IPS-15b (cell line): Measurements from ENCODE around the gene NXPH3.

Experiments
- H3K27me3 ChIP-seq: one replicate; pipeline ENCODE4 v1.6.1; 2013; ENCODE audit warnings: low read length; ENCODE audit not compliant: control insufficient read depth, insufficient read depth
- H3K36me3 ChIP-seq: one replicate; pipeline ENCODE4 v1.6.1; 2013; ENCODE audit warnings: low read length; ENCODE audit not compliant: control insufficient read depth, insufficient read depth
- H3K4me1 ChIP-seq: one replicate; pipeline ENCODE4 v1.6.1; 2013; ENCODE audit warnings: mild to moderate bottlenecking, low read length; ENCODE audit not compliant: control insufficient read depth, insufficient read depth
- H3K4me3 ChIP-seq: one replicate; pipeline ENCODE4 v1.5.1; 2013; ENCODE audit warnings: low read depth, low read length
- H3K9ac ChIP-seq: one replicate; pipeline ENCODE4 v1.6.1; 2013; ENCODE audit warnings: low read depth, mild to moderate bottlenecking, low read length
- H3K9me3 ChIP-seq: one replicate; pipeline ENCODE4 v1.6.1; 2013; ENCODE audit warnings: mild to moderate bottlenecking, low read length; ENCODE audit not compliant: control insufficient read depth, insufficient read depth

The NXPH3 gene

DNA sequence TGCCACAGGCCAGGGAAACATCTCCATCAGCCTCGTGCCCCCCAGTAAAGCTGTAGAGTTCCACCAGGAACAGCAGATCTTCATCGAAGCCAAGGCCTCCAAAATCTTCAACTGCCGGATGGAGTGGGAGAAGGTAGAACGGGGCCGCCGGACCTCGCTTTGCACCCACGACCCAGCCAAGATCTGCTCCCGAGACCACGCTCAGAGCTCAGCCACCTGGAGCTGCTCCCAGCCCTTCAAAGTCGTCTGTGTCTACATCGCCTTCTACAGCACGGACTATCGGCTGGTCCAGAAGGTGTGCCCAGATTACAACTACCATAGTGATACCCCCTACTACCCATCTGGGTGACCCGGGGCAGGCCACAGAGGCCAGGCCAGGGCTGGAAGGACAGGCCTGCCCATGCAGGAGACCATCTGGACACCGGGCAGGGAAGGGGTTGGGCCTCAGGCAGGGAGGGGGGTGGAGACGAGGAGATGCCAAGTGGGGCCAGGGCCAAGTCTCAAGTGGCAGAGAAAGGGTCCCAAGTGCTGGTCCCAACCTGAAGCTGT lies 3.4 kb downstream of the NXPH3 start:
- no peaks in the 10 kb centered on the region for H3K36me3 ChIP-seq
- H3K4me3 ChIP-seq, result no peak overlapping the region
- no peak overlapping the region for H3K9ac ChIP-seq
- peaks cover 2% of the 10 kb centered on the region for H3K4me1 ChIP-seq
- H3K9me3 ChIP-seq, result no peaks in the 10 kb centered on the region
- peaks cover 12% of the 10 kb centered on the region for H3K27me3 ChIP-seq

DNA sequence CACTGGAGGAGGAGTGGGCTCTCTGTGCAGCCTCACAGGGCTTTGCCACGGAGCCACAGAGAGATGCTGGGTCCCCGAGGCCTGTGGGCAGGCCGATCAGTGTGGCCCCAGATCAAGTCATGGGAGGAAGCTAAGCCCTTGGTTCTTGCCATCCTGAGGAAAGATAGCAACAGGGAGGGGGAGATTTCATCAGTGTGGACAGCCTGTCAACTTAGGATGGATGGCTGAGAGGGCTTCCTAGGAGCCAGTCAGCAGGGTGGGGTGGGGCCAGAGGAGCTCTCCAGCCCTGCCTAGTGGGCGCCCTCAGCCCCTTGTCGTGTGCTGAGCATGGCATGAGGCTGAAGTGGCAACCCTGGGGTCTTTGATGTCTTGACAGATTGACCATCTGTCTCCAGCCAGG lies 3.9 kb downstream of the NXPH3 start:
- Histone ChIP-seq H3K36me3 (no peaks in the 10 kb centered on the region), H3K9me3 (no peaks in the 10 kb centered on the region), H3K9ac (no peak overlapping the region), H3K27me3 (peaks cover 12% of the 10 kb centered on the region), H3K4me3 (no peak overlapping the region), H3K4me1 (peaks cover 2% of the 10 kb centered on the region)

DNA sequence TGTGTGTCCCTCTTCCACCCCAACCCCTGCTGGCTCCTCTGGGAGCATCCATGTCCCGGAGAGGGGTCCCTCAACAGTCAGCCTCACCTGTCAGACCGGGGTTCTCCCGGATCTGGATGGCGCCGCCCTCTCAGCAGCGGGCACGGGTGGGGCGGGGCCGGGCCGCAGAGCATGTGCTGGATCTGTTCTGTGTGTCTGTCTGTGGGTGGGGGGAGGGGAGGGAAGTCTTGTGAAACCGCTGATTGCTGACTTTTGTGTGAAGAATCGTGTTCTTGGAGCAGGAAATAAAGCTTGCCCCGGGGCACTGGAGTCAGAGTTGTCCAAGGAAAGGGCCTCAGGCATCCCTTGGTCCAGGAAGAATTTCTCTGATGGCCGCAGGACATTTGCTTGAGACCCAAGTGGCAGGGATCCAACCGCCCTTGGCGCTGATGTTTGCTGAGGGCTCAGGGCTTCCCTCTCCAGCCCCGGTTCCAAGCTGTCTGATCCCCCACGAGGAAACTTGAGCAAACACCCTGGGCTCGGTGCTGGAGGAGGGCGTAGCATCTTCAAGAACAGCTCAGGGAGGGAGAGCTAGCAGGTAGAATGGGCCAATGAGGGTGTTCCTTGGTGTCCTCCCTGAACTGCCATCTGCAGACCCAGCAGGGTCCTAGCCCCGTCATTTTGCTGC lies 4.5 kb downstream of the NXPH3 start:
- H3K4me1 ChIP-seq, result peaks cover 2% of the 10 kb centered on the region
- peaks cover 12% of the 10 kb centered on the region for H3K27me3 ChIP-seq
- no peaks in the 10 kb centered on the region for H3K36me3 ChIP-seq
- no peak overlapping the region for H3K4me3 ChIP-seq
- H3K9me3 ChIP-seq, result no peaks in the 10 kb centered on the region
- H3K9ac ChIP-seq, result no peak overlapping the region

DNA sequence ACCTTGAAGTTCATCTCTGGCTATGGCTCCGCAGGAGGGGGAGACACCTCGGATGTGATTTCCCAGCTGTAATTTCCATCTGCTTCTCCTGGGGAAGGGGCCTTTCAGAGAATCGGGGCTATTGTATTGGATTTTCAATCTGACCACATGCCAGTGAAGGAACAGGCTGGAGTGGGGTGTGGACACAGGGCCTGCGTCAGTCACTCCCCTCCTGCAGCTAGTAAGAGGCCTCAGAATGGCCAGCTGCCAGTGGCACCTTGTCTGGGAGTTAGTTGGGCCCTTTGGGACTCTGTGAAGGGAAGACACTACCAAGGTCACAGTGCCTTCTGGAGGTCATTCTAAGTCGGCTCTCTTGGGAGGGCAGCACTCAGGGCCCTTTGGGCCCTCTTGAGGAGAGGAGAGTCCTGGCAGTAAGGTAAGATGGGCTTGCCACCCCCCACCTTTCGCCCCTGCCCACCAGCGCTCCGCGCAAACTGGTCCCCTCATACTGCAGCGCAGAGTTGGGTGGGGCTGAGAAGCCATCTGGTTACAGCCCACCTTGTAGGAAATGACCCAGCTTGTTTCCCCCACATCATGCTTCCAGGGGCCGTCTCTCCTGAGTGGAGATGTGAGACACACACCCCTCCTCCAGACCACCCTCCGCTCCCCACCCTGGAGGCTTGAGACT lies 5.4 kb downstream of the NXPH3 start:
- no peak overlapping the region for H3K4me3 ChIP-seq
- H3K9me3 ChIP-seq, result no peaks in the 10 kb centered on the region
- H3K4me1 ChIP-seq, result peaks cover 2% of the 10 kb centered on the region
- peaks cover 12% of the 10 kb centered on the region for H3K27me3 ChIP-seq
- H3K36me3 ChIP-seq, result no peaks in the 10 kb centered on the region
- H3K9ac ChIP-seq, result no peak overlapping the region

DNA sequence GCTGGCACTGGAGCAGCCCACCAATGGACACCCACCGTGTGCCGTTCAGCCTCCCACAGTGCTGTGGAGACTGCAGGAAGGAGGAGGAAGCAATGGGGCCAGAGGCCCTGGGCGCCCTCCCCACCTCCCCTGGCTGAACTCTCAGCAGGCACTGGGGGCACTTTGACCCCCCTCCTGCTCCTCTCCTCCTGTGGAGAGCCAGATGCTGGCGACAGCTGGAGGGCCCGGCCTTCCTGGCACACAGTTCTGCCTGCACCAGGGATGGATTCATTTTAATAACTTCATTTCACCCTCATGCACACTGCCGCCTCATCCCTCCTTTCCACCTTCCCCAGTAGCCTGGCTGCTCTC lies 6.0 kb downstream of the NXPH3 start:
- H3K36me3 ChIP-seq, result no peaks in the 10 kb centered on the region

DNA sequence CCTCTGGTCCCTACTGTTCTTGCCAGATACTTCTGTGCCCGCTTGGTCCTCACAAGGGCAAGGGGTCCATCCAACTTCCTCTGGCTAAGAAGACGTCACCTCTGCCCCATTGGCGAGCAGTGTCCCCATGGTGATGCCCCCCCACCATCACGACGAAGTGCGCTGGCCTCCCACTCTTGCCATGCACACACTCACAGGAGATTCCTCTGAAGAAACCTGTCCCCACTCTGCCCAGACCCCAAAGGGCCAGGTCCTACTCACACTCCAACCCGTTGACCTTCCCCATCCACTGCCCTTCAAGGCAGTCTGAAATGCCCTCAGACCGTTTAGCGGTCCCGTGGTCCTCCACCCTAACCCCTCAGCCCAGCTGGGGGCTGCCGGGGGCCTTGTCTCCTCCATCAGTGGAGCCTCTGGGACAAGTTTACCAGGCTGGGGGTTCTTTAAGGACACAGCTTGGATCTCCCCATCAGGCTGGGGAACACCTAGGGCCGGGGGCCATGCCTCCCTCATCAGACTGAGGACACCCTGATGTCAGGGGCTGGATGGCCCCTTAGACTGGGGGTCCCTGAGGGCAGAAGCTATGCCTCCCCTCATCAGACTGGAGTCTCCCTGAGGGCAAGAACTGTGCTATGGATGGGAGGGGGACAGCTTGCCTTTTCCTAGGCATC lies 6.5 kb downstream of the NXPH3 start:
- H3K4me3 ChIP-seq, result no peak overlapping the region
- no peak overlapping the region for H3K9ac ChIP-seq
- H3K9me3 ChIP-seq, result no peaks in the 10 kb centered on the region
- H3K27me3 ChIP-seq, result peaks cover 10% of the 10 kb centered on the region
- no peaks in the 10 kb centered on the region for H3K36me3 ChIP-seq
- peaks cover 2% of the 10 kb centered on the region for H3K4me1 ChIP-seq

More for the DNA sequence above, 6.0 kb downstream of the NXPH3 start:
- Histone ChIP-seq H3K27me3 (peaks cover 12% of the 10 kb centered on the region), H3K9ac (no peak overlapping the region), H3K4me1 (peaks cover 2% of the 10 kb centered on the region), H3K4me3 (no peak overlapping the region), H3K9me3 (no peaks in the 10 kb centered on the region)

DNA sequence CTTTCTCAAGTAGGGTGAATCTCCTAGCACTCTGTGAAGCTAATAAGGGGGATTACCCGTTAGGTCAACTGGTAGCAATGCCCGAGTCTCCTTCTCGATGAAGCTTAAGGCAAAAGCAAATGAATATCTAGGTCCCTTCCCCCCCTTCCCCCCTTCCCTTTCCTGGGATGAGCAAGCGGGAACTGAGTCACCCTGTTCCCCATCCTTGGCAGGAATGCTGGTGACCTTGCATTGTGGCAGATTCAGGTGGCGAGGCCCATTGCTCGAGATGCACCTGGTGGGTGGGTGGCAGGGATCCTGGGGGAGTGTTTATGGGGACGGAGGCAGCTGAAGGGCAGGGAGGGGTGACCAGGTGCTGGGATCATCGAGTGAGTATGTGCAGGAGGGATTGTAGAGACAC lies 7.1 kb downstream of the NXPH3 start:
- Histone ChIP-seq H3K4me3 (no peak overlapping the region), H3K9ac (no peak overlapping the region), H3K4me1 (no peaks in the 10 kb centered on the region), H3K36me3 (no peaks in the 10 kb centered on the region), H3K9me3 (no peaks in the 10 kb centered on the region), H3K27me3 (peaks cover 4% of the 10 kb centered on the region)

DNA sequence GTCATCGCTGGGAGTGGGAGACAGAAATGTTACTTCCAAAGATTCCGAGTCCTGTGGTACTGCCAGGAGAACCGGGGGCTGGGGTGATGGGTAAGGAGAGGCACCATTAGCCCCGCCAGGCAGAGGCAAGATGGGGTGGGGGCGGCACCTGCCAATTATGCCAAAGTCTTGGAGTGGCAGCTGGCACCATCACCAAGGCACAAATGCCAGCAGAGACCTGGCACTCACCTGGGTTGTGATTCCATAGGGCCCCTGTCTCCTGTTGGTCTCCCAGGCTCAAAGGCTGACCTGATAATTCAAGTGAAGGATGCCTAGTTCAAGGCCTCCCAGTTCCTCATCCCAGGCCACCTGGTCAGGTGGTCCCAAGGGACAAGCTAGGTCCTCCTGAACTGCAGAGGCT lies 7.6 kb downstream of the NXPH3 start:
- no peaks in the 10 kb centered on the region for H3K9me3 ChIP-seq
- no peak overlapping the region for H3K9ac ChIP-seq
- H3K4me1 ChIP-seq, result no peaks in the 10 kb centered on the region
- no peaks in the 10 kb centered on the region for H3K36me3 ChIP-seq
- H3K27me3 ChIP-seq, result no peaks in the 10 kb centered on the region
- H3K4me3 ChIP-seq, result no peak overlapping the region

DNA sequence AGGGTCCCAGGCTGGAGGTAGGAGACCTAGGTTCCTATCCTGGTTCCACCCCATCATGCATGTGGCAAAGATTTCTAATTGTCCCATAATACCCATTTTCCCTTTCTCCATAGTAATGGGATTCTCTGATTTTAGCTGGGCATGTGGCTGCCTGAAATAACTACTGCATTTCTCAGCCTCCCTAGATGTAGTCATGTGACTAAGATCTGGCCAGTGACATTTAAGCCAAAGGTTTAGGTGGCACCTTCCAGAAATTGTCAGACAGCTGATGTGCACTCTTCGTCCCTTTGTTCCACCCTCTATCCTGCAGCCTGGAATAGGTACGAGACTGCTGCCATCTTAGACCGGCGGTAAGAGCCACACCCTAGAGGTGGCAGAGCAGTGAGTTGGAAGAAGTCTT lies 8.2 kb downstream of the NXPH3 start:
- Histone ChIP-seq H3K9ac (no peak overlapping the region), H3K27me3 (no peaks in the 10 kb centered on the region), H3K9me3 (no peaks in the 10 kb centered on the region), H3K4me1 (no peaks in the 10 kb centered on the region), H3K36me3 (no peaks in the 10 kb centered on the region), H3K4me3 (no peak overlapping the region)

DNA sequence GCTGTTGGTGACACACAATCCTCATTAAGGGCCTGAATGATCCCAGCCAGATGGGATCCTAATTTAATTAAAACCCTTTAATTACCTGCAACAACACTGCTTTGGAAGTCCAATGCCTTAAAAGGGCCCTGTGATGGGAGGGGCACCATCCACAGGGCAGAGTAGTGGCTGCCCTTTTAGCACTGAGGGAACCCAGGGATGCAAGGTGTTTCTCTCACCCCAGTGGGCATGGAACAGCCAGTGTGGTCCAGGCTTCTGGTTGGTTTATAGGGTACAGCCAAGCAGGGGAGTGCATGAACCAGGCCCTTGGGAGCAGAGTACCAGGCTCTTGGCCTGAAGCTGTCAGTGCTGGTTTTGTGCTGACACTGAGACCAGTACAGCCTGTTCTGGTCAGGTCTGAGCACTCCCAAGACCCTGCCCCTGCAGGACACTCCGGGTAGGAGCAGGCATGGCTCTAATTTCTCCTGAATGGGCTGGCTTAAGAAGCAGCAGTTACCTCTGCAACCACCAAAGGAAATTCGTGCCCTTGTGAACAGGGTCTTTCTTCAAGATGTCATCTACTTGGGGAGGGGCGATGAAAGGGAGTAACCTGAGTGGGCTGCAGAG lies 9.9 kb downstream of the NXPH3 start:
- Histone ChIP-seq H3K36me3 (no peaks in the 10 kb centered on the region), H3K9me3 (no peaks in the 10 kb centered on the region), H3K4me3 (no peak overlapping the region), H3K27me3 (no peaks in the 10 kb centered on the region), H3K9ac (no peak overlapping the region), H3K4me1 (no peaks in the 10 kb centered on the region)

DNA sequence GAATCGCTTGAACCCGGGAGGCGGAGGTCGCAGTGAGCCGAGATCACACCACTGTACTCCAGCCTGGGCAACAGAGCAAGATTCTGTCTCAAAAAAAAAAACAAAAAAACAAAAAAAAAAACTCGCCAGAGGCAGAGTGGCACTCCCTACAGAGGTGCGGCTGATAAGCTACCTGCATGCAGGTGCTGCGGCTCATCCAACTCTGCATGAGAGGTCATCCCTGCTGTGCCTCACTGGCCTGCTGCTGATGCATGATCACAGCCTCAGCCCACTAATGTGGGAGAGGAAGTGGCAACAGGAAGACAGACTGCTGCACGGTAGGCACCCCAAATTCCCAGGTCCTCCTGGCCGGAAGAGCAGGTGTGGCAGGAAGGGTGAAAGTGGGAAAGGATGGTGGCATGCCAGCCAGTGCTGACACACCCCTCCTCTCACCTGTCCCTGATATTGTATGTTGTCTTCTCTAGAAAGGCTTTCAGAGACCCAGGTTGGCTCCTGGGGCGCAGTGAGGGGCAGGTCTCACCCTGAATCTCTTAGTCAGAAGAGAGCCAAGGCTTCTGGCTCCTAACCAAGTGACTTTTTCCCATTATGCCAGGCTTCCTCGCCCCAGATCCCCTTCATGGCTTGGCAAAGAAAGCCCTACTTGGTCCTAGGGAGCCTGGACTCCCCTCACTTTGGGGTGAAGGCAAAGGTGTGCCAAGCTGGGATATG lies 11.8 kb downstream of the NXPH3 start:
- H3K36me3 ChIP-seq, result no peaks in the 10 kb centered on the region
- H3K4me1 ChIP-seq, result no peaks in the 10 kb centered on the region
- no peaks in the 10 kb centered on the region for H3K9me3 ChIP-seq
- no peak overlapping the region for H3K9ac ChIP-seq
- H3K27me3 ChIP-seq, result no peaks in the 10 kb centered on the region
- no peak overlapping the region for H3K4me3 ChIP-seq
